ENCODE data around the gene CENATAC.
"Not testable (repeated sequence)": the region's sequence is repeated elsewhere in the genome, so short reads cannot be mapped to it uniquely, and the experiment has no call there.

The CENATAC gene

GRCh38 chr11:119056421-119056999 is 58.6 kb downstream of the CENATAC start:
- peak; percentile 71 for DNase-seq

GRCh38 chr11:119057000-119057769 is 59.2 kb downstream of the CENATAC start, which contains the start of gene HYOU1:
Gene HYOU1 (minus strand): TSS chr11:119057205. CDS start chr11:119056160, 1,045 bp downstream.
- DNase-seq: peak; percentile 98

GRCh38 chr11:119059128-119059527 is 61.2 kb downstream of the CENATAC start:
- not testable (repeated sequence) for DNase-seq

- no peak for DNase-seq
Measured at GRCh38 chr11:119061256-119061655, 63.3 kb downstream of the CENATAC start.

- DNase-seq: no peak
Measured at GRCh38 chr11:119062779-119063178, 64.8 kb downstream of the CENATAC start.

GRCh38 chr11:119065369-119065768 is 67.4 kb downstream of the CENATAC start:
- peak; percentile 68 for DNase-seq
